HCT116 (cell line): ENCODE data around the gene FADS1. TPM values are rescaled to one million over a fixed set of nuclear protein-coding genes. Genes with fewer than 3 reads are reported as not detected.

ENCODE experiments used
- ATAC-seq: fragments of 200-7000 bp; cut with Tn5 transposase; 2 replicates; pipeline ENCODE4 v1.9.1; 2020; ENCODE audit warnings: mild to moderate bottlenecking, moderate library complexity
- BruUV-seq: library from RNA; stranded (reverse); fragments of 400-500 nt; replicated peaks from 2 replicates; lab custom pipeline; 2021; lab: Mats Ljungman, UMichigan
- CTCF ChIA-PET: fragments of 300-600 bp; sonication (Branson Sonifier 250); formaldehyde crosslinking; loops from one replicate; lab custom pipeline; 2021; ENCODE audit warnings: antibody characterized with exemption; lab: Charles Lee
- POLR2A ChIA-PET: fragments of 300-600, 350-600 bp; sonication (Branson Sonifier 250); formaldehyde crosslinking; loops from one replicate; lab custom pipeline; 2021; ENCODE audit warnings: antibody characterized with exemption; lab: Charles Lee
- RAD21 ChIA-PET, 2 experiments: fragments of 300-600 bp; sonication (Branson Sonifier 250); formaldehyde crosslinking; loops; one replicate each; lab custom pipeline; 2023; ENCODE audit warnings: low total read pairs in 2 of 2; ENCODE audit not compliant: uncharacterized antibody in 2 of 2, unreplicated experiment in 2 of 2, low non-redundant PET in 1 of 2; lab: Charles Lee
- DNase-seq: peaks from one replicate; pipeline ENCODE4 v3.0.0-alpha.2; 2010; ENCODE audit warnings: low read depth, low spot score
- H2AFZ ChIP-seq: fragments of 200-600 bp; shearing (Covaris generic), sonication (generic); 2 replicates; pipeline ENCODE4 v1.6.1; 2017; ENCODE audit warnings: low read depth, mixed run types, mixed read lengths, antibody characterized with exemption, low read length; ENCODE audit not compliant: poor library complexity, severe bottlenecking
- H3K27ac ChIP-seq: 2 replicates; pipeline ENCODE4 v1.5.1; 2012; ENCODE audit warnings: low read depth, low read length
- H3K27me3 ChIP-seq: fragments of 200-600 bp; sonication (generic); 2 replicates; pipeline ENCODE4 v1.6.1; 2016; ENCODE audit warnings: mixed run types, low read length, mixed read lengths; ENCODE audit not compliant: insufficient read depth
- H3K36me3 ChIP-seq, 2 experiments: fragments of 200-500 bp in 1 of 2; fragments of 200-600 bp in 1 of 2; sonication (Bioruptor generic) in 1 of 2; sonication (generic) in 1 of 2; 2 replicates each; pipeline versions ENCODE4 v1.5.1 to v1.6.1; 2014 to 2016; ENCODE audit warnings: low read length in 2 of 2, inconsistent platforms in 1 of 2, mixed read lengths in 1 of 2, mixed run types in 1 of 2; ENCODE audit not compliant: insufficient read depth in 2 of 2, control insufficient read depth in 1 of 2
- H3K4me1 ChIP-seq, 2 experiments: fragments of 200-600 bp in 1 of 2; sonication (generic) in 1 of 2; 2 replicates each; pipeline versions ENCODE4 v1.5.1 to v1.6.1; 2012 to 2017; ENCODE audit warnings: low read length in 2 of 2, inconsistent platforms in 1 of 2, mild to moderate bottlenecking in 1 of 2, mixed read lengths in 1 of 2, mixed run types in 1 of 2, moderate library complexity in 1 of 2; ENCODE audit not compliant: insufficient read depth in 2 of 2, control insufficient read depth in 1 of 2
- H3K4me2 ChIP-seq: fragments of 200-600 bp; sonication (generic); 2 replicates; pipeline ENCODE4 v1.6.1; 2017; ENCODE audit warnings: mixed run types, low read length, mixed read lengths
- H3K4me3 ChIP-seq, 2 experiments: fragments of 200-600 bp in 1 of 2; sonication (generic) in 1 of 2; replicated peaks in 1 of 2; 2 replicates each; pipeline ENCODE4 v1.5.1; 2011 to 2016; ENCODE audit warnings: low read length in 2 of 2, control low read depth in 1 of 2, low read depth in 1 of 2, mild to moderate bottlenecking in 1 of 2, mixed read lengths in 1 of 2, mixed run types in 1 of 2
- H3K79me2 ChIP-seq: fragments of 200-600 bp; sonication (generic); 2 replicates; pipeline ENCODE4 v1.6.1; 2017; ENCODE audit warnings: mild to moderate bottlenecking, mixed run types, low read length, moderate library complexity, mixed read lengths; ENCODE audit not compliant: insufficient read depth
- H3K9ac ChIP-seq: fragments of 200-600 bp; sonication (generic); 2 replicates; pipeline ENCODE4 v1.6.1; 2016; ENCODE audit warnings: low read length, mixed read lengths
- H3K9me2 ChIP-seq: fragments of 200-600 bp; sonication (generic), shearing (Covaris generic); 2 replicates; pipeline ENCODE4 v1.6.1; 2017; ENCODE audit warnings: mixed run types, mild to moderate bottlenecking, moderate library complexity; ENCODE audit not compliant: insufficient read depth
- H3K9me3 ChIP-seq, 2 experiments: fragments of 200-500 bp in 1 of 2; fragments of 200-600 bp in 1 of 2; sonication (Bioruptor generic) in 1 of 2; sonication (generic) in 1 of 2; 2 replicates each; pipeline ENCODE4 v1.6.1; 2014 to 2017; ENCODE audit warnings: low read length in 2 of 2, mixed read lengths in 2 of 2, inconsistent platforms in 1 of 2, low read depth in 1 of 2, mild to moderate bottlenecking in 1 of 2, mixed run types in 1 of 2, moderate library complexity in 1 of 2; ENCODE audit not compliant: control insufficient read depth in 1 of 2, insufficient read depth in 1 of 2
- H4K20me1 ChIP-seq: fragments of 200-600 bp; sonication (generic), shearing (Covaris generic); 2 replicates; pipeline ENCODE4 v1.6.1; 2017; ENCODE audit warnings: mixed run types, mild to moderate bottlenecking, moderate library complexity; ENCODE audit not compliant: insufficient read depth
- ATF3 ChIP-seq: IDR thresholded peaks from 2 replicates; pipeline ENCODE4 v1.6.1; 2012
- CBX3 ChIP-seq: IDR thresholded peaks from 2 replicates; pipeline ENCODE4 v1.6.1; 2012; ENCODE audit warnings: low read depth
- CEBPB ChIP-seq: IDR thresholded peaks from 2 replicates; pipeline ENCODE4 v1.6.1; 2012; ENCODE audit warnings: low read depth
- EGR1 ChIP-seq: IDR thresholded peaks from 2 replicates; pipeline ENCODE4 v1.6.1; 2012; ENCODE audit warnings: low read depth
- ELF1 ChIP-seq: IDR thresholded peaks from 2 replicates; pipeline ENCODE4 v1.6.1; 2012; ENCODE audit warnings: low read depth, borderline replicate concordance
- EZH2 ChIP-seq: fragments of 200-600 bp; sonication (generic); IDR thresholded peaks from 2 replicates; pipeline ENCODE4 v1.6.1; 2017; ENCODE audit warnings: antibody characterized with exemption, mixed run types
- EZH2phosphoT487 ChIP-seq: fragments of 200-600 bp; IDR thresholded peaks from 2 replicates; pipeline ENCODE4 v1.6.1; 2018; ENCODE audit warnings: antibody characterized with exemption, borderline replicate concordance
- JUND ChIP-seq: IDR thresholded peaks from 2 replicates; pipeline ENCODE4 v1.6.1; 2012
- POLR2A ChIP-seq: IDR thresholded peaks from 2 replicates; pipeline ENCODE4 v1.7.0; 2011; ENCODE audit warnings: borderline replicate concordance; ENCODE audit not compliant: insufficient read depth, insufficient read length; ENCODE audit errors: extremely low read depth
- POLR2AphosphoS5 ChIP-seq: IDR thresholded peaks from 2 replicates; pipeline ENCODE4 v1.6.1; 2011; ENCODE audit warnings: mild to moderate bottlenecking, low read depth, low read length, moderate library complexity
- RAD21 ChIP-seq: IDR thresholded peaks from 2 replicates; pipeline ENCODE4 v1.6.1; 2012; ENCODE audit warnings: low read depth, mild to moderate bottlenecking
- SIN3A ChIP-seq: IDR thresholded peaks from 2 replicates; pipeline ENCODE4 v1.6.1; 2012; ENCODE audit warnings: low read depth
- SP1 ChIP-seq: IDR thresholded peaks from 2 replicates; pipeline ENCODE4 v1.6.1; 2012; ENCODE audit warnings: low read depth
- SRF ChIP-seq: IDR thresholded peaks from 2 replicates; pipeline ENCODE4 v1.6.1; 2012; ENCODE audit warnings: low read depth
- TCF7L2 ChIP-seq: IDR thresholded peaks from 2 replicates; pipeline ENCODE4 v1.7.0; 2011; ENCODE audit warnings: borderline replicate concordance, inconsistent platforms; ENCODE audit not compliant: insufficient read depth, insufficient read length; ENCODE audit errors: extremely low read depth
- ZFX ChIP-seq: fragments of 450-650 bp; IDR thresholded peaks from 2 replicates; pipeline ENCODE4 v1.6.1; 2017
- intact Hi-C: fragments of 100-400 bp; cut with micrococcal nuclease; formaldehyde crosslinking; loops from 2 replicates; pipeline ENCODE4 v1.10.0; 2022
- total RNA-seq: library from RNA; stranded (reverse); gene quantifications from one replicate; pipeline ENCODE4 v1.2.1, GENCODE V29; 2021; ENCODE audit not compliant: unreplicated experiment
- TF ChIP-seq, protein P1 (sequence below), 3 experiments: fragments of 200-600 bp in 1 of 3; sonication (generic) in 1 of 3; IDR thresholded peaks in 2 of 3; conservative IDR thresholded peaks in 1 of 3; 2 replicates each; pipeline ENCODE4 v1.5.1; 2012 to 2017; ENCODE audit warnings: low read depth in 2 of 3, low read length in 2 of 3, antibody characterized with exemption in 1 of 3, borderline replicate concordance in 1 of 3, control low read depth in 1 of 3, mild to moderate bottlenecking in 1 of 3, mixed read lengths in 1 of 3, mixed run types in 1 of 3, moderate library complexity in 1 of 3; ENCODE audit not compliant: insufficient read depth in 1 of 3
- TF ChIP-seq, protein P2 (sequence below): IDR thresholded peaks from 2 replicates; pipeline ENCODE4 v1.6.1; 2012; ENCODE audit warnings: low read depth

FADS1 gene
- total RNA-seq, 1 experiment from 2014 or later: 56.6 TPM

DNA sequence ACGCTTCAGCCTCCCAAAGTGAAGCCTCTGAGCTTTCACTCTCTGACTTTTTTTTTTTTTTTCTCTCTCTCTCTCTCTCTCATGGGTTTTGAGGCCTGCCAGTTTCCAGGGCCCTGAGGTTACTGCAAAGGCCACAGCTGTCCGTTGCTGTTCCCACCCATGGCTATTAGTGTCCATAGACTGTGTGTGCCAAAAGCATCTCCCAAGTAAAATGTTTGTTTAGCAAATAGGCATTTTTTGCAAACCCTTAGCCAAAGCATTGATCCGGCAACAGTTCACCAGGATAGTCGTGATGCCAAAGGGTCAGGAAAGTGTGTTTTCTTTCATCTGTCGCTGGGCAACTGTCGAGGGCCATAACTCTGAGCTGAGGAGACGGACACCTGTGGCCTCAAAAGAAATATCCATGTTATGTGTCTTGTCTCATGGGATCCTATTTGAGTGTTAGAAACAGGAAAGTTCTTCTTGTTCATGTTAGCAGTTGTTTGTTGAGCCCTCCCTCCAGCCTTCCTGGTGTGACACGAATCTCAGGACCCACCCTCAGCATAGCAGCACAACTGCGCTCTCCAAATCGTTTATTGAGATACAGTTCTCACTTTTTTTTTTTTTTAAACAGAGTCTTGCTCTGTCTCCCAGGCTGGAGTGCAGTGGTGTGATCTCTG is 29.7 kb upstream of the FADS1 start:
- CTCF ChIA-PET: no interaction called here
- Histone ChIP-seq H3K27me3 (no peaks in the 10 kb centered on the region), H3K9me3 (no peaks in the 10 kb centered on the region), H3K27ac (no peak overlapping the region), H3K4me3 (no peak overlapping the region), H3K4me2 (no peak overlapping the region), H3K9ac (no peak overlapping the region), H3K9me2 (no peaks in the 10 kb centered on the region), H3K79me2 (no peaks in the 10 kb centered on the region), H4K20me1 (no peaks in the 10 kb centered on the region), H3K4me1 (no peaks in the 10 kb centered on the region), H2AFZ (no peak overlapping the region), H3K36me3 (no peaks in the 10 kb centered on the region)
- DNase-seq (no peak), ATAC-seq (no peak)
- TF ChIP-seq POLR2A: no peak
- TF ChIP-seq SRF: no peak
- TF ChIP-seq EZH2phosphoT487: no peak
- TF ChIP-seq EZH2: no peak
- TF ChIP-seq CEBPB: no peak
- TF ChIP-seq JUND: no peak
- TF ChIP-seq, protein P1, sequence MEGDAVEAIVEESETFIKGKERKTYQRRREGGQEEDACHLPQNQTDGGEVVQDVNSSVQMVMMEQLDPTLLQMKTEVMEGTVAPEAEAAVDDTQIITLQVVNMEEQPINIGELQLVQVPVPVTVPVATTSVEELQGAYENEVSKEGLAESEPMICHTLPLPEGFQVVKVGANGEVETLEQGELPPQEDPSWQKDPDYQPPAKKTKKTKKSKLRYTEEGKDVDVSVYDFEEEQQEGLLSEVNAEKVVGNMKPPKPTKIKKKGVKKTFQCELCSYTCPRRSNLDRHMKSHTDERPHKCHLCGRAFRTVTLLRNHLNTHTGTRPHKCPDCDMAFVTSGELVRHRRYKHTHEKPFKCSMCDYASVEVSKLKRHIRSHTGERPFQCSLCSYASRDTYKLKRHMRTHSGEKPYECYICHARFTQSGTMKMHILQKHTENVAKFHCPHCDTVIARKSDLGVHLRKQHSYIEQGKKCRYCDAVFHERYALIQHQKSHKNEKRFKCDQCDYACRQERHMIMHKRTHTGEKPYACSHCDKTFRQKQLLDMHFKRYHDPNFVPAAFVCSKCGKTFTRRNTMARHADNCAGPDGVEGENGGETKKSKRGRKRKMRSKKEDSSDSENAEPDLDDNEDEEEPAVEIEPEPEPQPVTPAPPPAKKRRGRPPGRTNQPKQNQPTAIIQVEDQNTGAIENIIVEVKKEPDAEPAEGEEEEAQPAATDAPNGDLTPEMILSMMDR (IDR thresholded peaks at IDR 0.05 in 2 of 3, conservative IDR thresholded peaks at IDR 0.05 in 1 of 3; ENCODE audit: borderline replicate concordance in 1 of 3, insufficient read depth in 1 of 3, low read depth in 2 of 3, low read length in 2 of 3): no peak
- no peak for TF ChIP-seq ATF3
- no peak for TF ChIP-seq SIN3A
- no peak for TF ChIP-seq CBX3
- TF ChIP-seq RAD21: no peak
- no peak for TF ChIP-seq ELF1
- TF ChIP-seq TCF7L2: no peak
- TF ChIP-seq ZFX: no peak
- TF ChIP-seq, protein P2, sequence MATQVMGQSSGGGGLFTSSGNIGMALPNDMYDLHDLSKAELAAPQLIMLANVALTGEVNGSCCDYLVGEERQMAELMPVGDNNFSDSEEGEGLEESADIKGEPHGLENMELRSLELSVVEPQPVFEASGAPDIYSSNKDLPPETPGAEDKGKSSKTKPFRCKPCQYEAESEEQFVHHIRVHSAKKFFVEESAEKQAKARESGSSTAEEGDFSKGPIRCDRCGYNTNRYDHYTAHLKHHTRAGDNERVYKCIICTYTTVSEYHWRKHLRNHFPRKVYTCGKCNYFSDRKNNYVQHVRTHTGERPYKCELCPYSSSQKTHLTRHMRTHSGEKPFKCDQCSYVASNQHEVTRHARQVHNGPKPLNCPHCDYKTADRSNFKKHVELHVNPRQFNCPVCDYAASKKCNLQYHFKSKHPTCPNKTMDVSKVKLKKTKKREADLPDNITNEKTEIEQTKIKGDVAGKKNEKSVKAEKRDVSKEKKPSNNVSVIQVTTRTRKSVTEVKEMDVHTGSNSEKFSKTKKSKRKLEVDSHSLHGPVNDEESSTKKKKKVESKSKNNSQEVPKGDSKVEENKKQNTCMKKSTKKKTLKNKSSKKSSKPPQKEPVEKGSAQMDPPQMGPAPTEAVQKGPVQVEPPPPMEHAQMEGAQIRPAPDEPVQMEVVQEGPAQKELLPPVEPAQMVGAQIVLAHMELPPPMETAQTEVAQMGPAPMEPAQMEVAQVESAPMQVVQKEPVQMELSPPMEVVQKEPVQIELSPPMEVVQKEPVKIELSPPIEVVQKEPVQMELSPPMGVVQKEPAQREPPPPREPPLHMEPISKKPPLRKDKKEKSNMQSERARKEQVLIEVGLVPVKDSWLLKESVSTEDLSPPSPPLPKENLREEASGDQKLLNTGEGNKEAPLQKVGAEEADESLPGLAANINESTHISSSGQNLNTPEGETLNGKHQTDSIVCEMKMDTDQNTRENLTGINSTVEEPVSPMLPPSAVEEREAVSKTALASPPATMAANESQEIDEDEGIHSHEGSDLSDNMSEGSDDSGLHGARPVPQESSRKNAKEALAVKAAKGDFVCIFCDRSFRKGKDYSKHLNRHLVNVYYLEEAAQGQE: no peak
- no peak for TF ChIP-seq EGR1
- no peak for TF ChIP-seq POLR2AphosphoS5
- TF ChIP-seq SP1: no peak
- RAD21 ChIA-PET: no interaction called here
- intact Hi-C loops: no loop called here
- POLR2A ChIA-PET: no interaction called here
- no TSS peak for BruUV-seq
